NOMO-1 treated with dmso at 0.1 percent for 144 hours (cell line): Measurements from ENCODE around the gene GMDS.

Experiments
- DNase-seq: peaks from one replicate; lab custom pipeline; 2025; ENCODE audit not compliant: unreplicated experiment; lab: John Stamatoyannopoulos, UW

Gene GMDS

DNA sequence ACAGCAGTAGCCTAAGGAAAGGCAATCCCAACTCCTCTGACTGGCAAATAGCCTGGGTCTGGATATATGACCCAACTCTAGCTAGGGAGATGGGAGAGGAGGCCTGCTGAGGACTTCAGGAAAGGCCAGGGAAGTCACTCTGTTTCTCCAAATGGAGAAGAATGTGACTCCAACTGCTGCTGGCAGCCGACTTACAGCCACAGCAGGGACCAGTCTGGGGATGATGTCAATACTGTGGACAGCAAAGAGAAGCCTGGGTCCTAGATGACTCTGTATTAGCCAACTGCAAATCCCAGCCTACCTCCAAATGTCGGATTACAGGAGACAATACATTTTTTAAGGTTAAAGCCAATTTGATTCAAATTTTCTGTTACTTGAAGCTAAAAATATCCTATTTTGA lies 403.1 kb downstream of the GMDS start:
- no peak for DNase-seq

DNA sequence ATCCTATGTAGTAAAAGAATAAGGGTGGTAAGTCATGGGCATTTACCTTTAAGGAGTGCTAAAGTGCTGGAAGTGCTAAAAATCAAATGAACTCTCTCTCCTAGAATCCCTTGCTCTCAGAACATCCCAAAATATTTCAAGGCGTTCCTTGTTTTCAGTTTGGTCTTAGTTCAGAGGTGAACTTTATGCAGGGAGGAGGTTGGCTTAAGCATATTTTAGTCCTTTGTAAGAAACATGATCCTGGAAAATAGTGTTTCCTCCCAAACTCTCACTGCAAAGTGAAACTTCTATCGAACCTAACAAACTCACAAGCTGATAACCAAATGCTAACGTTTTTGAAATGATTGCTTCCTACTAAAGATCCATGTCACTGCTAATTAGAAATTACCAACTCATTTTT lies 404.3 kb downstream of the GMDS start:
- DNase-seq = no peak

DNA sequence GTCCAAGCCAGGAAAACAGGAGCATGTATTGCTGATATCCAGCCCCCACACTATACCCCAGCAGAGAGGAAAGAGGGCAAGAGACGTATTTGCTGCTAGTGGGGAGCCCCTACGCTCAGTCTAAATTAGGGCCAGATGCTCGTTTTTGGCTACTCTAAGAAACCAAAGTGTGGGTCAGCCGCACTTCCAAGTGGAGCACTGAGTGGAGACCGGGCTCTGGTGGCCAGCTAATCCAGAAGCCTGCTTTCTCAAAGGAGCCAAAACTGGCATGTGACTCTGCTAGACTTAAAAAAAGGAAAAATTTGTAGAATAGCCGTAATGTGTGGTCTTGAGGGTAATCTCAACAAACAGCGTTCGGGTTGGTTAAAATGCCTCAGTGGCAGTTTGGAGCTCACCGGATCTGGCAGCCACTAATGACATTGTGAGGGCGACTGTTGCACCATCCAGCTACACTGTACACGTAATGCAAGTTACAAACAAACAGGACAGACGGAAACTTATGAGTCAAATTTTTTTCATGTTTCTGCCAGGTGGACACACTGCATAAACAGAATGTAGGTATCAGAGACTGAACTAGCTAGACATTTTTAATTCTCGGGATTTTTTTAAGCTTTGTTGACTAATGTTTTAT lies 404.8 kb downstream of the GMDS start:
- no peak for DNase-seq

DNA sequence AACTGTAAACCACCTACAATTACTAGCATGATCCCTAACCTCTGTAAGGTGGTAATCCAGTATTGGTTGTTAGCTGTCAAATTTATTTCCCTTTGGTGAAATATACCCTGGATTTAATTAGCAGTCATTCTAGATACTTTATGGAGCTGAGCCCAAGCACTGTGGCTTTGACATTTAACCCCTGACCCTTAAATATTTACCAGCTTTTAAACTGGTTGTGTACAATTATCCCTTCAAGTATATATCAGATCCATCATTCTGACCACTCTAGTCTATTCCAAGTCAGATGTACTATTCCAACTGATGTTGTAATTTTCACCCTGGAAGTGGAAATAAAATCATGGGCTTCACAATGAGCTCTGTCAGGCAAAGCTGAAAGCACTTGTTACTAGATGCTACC lies 406.0 kb downstream of the GMDS start:
- DNase-seq = no peak

DNA sequence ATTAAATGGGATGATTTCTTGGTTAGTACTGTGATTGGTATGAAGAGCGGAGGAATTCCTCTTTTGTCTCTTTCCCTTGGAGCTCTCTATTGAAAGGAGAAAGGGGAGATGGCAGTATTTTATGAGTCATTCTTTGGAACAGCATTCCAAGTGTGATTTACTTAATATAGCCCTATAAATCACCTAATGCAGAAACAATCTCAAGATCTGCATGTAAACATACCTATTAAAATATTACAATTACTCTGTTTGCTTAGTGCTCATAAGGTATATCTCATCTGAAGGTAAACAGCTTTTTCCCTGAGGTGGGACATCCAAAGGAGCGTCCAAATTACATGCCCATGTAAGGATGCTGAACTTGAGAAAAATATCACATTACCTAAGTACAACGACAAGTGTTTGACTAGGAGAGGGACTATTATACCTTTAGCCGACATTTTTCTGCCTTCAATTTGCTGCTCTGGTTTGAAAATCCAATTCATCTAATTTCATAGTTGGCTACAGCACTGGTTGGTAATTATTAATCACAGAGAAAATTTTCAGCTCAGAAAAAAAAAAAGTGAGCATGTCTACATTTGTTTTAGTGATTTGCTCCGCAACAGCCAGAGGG lies 406.7 kb downstream of the GMDS start:
- DNase-seq = no peak

DNA sequence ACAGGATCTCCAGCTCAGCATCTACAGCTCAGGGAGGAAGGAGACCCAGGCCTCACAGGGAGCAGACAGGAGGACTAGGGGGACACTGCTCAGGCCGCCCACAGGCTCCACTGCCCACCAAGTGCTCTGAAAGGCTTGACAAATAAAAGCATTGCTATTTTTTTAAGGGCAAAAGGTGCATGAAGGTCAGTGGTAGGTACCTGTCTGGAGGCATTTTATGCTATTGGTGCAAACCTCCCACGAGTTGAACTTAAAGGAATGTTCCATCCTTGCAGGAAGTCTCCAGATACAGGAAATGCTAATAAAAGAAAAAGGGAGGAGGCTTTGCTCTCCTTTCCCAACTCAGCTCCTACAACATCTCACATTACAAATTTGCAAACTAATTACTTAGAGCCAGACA lies 407.6 kb downstream of the GMDS start:
- no peak for DNase-seq

DNA sequence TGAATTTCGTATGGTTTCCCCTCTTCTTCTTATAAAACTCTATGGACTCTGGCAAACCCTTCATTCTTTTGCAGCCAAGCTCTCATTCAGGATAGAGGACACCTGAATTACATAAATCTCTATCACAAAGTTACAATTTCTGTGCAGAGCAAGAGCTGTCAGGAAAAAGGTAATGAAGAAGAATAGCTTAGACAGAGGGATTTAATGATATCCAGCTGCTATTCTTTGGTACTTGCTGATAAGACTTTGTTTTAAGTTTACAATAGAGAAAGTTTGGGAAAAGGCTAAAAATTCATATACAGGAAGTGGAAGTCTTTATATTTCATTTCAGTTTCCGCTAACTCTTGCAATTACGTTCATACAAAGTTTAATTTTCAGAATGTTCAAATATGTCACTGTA lies 408.7 kb downstream of the GMDS start:
- DNase-seq = no peak

DNA sequence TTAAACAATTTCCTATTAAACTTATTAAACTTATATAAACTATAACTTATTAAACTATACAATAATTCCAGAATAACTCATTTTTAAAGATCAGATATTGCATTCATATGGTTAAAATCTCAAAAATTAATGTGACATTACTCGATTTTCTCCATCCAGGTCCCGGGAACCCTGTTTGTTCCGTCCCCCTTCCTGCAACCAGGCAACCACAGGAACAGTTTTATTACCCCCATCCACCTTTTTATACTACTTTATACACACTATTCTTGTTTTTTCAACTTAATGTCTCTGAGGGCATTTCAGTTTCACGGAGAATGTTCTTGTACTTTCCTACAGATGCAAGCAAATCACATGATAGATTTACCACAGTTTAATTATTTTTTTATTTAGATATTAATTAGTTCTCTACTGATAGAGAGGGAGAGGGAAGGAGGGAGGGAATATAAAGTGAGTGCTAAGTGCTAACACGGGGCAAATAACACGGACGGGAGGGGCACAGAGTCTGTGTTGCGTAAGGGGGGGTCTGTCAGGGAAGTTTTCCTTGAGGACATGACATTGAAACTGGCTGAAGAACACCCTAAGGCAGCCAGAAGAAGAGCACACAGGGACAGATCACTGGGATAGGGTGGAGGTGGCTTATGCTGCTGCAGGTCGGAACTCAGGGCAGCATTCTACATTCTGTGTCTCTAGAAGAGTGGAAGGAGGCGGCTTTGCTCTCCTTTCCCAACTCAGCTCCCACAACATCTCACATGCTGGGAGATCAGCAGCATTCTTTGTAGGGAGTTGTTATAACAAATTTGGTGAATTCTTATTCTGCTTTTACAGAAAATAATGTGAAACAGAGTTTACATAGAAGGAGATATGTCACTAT lies 410.5 kb downstream of the GMDS start:
- no peak for DNase-seq

DNA sequence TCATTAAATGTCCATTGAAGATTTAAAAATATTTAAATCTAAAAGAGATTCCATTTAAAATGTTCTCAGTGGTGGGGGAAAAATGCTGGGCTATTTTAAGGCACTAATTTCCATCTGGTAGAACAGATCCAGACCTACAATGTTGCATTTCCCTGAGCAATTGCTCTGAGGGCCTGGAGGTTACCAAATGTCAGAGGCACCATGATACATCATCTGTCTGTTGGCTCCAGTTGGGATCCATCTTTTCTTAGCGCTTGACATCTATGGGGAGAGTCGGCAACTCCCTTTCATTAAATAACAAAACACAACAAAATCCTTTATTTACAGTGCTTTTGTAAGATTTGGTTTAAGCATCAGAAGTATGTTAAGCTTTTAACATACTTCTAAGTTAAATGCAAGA lies 411.2 kb downstream of the GMDS start:
- no peak for DNase-seq

DNA sequence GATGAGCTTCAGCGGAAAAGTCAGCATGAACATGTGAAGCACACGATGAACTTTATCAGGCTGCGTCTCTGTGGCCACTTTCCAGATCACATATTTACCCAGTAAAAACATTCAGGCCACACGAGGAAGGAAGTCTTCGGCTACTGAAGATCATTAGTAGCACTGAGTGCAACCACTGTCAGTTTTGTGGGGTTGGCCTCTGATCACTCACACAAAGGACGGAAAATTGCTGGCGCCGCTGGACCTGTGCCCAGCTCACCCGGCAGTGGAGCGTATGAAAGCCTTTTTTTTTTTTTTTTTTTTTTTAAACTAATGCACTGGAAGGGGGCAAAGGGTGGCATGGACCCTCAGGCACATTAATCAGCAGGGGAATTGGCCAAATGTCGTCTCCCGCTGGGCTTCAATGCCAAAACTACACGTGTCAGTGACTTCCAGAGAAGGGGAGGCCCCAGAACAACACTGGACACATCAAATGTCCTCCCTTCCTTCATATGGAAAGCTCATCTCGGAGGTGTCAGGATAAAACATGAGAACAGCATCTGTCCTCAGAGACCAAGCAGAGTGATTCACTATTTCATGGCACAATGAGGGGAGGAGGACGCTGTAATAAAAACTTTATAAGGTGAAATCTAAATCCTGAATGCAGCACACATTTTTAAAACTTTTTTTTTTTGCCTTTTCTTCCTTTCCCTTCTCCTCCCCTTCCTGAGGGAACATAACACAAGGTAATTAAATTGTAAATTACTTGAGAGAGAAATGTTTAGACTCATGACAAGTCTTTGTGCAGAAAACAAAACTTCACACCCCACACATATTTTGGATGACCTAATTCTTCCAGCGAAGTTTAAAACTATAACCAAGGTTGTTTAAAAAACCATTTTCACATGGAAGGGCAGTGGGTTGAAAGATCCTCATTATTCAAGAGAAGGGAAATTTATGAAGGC lies 412.3 kb downstream of the GMDS start:
- no peak for DNase-seq

DNA sequence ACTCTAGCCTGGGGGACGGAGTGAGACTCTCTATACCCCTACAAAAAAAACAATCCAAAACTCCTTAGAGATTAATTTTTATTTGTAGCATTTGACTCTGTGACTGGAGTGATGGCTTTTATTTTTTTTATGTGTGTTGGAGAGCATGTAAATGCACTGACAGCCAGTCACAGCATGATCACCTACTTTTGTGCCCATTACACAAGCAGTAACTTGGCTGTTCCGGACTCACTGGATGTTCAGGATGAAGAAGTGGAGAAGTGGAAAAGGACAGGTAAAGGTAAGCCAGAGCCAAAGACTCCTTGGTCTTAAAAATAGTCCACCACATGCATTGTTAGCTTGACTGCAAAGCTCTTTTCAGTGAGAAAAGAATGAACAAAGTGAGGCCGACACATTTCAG lies 413.0 kb downstream of the GMDS start:
- no peak for DNase-seq

DNA sequence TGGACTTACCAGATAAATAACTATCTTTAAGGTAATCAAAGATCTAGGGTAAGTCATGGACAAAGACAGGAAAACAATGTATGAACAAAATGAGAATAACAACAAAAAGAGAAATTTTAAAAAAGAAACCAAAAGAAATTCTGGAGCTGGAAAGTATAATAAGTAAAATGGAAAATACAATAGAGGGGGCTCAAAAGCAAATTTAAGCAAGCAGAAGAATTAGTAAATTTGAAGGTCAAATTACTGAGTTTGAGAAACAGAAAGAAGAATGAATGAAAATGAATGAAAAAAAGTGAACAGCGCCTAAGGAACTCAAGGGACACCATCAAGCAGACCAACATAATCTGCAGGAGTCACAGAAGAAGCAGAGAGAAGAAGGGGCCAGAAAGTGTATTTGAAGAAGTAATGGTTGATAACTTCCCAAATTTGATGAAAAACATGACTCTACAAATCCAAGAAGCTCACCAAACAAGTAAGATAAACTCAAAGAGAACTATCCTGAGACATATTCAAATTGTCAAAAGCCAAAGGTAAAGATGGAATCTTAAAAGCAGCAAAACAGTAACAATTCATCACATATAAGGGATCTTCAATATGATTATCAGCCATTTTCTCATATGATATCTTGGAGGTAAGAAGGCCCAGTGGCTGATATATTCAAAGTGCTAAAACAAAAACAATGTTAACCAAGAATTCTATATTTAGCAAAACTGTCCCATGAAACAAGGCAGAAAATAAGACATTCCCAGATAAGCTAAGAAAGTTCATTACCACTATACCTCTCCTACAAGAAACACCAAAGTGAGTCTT lies 417.2 kb downstream of the GMDS start:
- no peak for DNase-seq

DNA sequence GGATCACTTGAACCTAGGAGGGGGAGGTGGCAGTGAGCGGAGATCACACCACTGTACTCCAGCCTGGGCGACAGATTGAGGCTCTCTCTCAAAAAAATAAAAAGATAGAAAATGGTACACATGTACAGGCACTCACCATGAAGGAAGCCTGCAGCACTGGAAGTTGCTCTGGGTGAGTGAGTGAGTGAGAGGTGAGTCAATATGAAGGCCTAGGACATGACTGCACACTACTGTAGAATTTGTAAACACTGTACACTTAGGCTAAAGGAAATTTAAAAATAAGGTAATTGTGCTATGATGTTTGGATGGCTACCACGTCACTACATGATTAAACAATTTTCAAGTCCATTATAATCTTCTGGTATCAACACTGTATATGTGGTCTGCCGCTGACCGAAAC lies 419.5 kb downstream of the GMDS start:
- no peak for DNase-seq

DNA sequence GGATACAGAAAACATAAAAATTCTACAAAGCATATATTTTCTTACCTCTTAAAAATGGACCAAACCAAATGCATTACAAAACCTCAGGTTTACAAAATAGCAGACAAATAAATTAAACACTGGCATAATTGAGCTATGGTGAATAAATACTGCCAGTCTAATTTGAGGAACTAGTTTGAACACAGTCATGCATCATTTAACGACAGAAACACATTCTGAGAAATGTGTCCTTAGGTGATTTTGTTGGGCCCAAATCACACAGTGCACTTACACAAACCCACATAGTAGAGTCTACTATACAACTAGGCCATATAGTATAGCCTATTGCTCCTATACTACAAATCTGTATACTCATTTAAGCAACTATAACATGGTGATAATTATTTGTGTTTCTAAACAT lies 420.1 kb downstream of the GMDS start:
- DNase-seq = no peak

DNA sequence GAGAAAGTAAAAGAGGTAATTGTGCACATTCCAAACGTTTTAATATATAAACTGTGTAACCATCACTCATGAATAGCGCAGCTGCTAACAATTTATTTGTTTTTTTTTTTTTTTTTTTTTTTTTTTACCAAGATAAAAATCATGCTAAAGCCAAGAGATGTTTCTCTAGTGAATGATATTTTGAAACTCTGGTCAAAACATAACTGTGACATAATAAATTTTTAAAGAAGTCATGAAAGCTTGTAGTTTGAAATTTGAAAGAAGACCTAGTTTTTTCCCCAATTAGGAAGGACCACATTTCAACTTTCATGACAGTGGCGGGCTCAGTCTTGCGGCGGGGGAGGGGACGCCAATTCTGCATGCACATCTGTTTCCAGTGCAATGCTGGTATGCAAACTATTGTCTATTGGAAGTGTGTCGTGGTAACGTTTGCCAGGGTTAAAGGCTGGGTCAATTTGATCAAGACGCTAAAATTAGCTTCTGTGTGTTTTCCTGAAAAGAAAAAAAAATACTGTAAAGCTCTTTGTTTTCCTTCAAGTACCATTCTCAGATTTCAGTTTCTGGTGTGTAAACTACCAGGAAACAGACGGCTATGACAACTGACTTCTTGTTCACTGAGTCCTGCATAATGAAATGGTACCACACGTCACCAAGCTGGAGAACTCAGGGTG lies 423.8 kb downstream of the GMDS start:
- no peak for DNase-seq

DNA sequence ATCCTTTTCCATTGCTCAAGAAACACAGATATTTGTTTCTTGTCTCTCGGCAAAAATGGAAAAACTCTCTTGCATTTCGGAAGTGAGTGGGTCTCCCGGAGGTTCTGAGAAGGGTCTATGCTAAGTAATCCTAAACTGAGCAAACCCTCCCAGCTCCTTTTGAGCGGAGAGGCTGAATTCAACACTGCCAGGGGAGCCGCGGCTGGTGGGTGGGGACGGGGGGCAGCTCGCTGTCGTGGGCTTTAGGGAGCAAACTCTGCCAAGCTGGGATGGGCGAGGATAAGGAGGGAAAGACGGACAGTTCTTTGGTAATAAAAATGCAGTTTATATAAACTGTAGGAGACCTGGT lies 424.3 kb downstream of the GMDS start:
- DNase-seq = no peak

DNA sequence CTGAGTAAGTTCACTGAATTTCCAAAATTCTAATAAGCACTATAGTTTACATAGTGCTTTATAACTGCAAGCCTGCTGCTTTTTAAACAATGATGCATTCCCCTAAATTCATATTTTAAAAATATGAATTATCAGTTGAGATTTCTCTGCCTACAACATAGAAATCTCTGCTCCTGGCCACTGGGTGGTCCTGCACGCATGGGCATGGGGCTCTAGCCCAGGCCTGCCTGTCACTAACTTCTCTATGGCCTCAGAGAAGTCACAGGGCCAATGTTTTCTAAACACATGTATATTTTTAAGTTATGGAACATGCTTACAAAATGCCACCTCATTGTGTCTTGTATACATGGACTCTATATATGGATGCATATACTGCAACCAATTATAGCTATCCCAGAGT lies 424.7 kb downstream of the GMDS start:
- DNase-seq = no peak

DNA sequence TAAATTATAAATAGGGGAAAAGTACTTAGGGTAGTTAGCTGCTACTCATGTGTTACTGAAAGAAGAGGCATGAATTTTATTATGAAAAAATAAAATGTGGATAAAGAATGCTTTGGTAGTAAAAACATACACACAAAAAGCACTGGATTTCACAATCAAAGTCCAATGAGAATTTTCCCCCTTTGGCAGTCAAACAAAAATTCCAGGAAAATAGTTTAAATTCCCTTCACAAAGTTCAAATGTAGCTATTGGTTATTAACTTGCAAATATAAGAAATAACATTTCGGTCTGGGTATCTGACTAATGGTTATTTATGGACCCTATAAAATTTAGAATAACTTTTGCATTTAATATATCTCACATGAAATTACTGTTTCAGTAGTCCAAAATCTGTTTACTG lies 425.2 kb downstream of the GMDS start:
- no peak for DNase-seq

DNA sequence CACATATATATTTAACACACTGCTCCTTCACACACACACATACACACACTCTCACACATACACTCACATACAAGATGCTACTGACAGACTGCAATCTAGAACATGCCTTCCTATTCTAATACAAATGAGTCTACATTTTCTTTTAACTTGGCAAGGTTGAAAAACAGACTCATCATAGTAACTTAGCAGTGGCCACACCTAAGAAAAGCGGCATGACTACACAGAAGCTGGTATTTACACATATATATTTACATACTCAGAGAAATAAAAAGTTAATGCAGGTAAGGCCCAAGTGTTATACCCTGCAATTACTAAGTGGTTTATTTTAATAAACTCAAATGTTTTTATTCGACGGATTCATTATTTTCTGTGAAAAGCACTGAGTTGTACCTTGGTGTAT lies 426.4 kb downstream of the GMDS start:
- no peak for DNase-seq
